Thymus (tissue), 14 donors: Measurements from ENCODE around the gene ACTN4. TPM values are rescaled to one million over a fixed set of nuclear protein-coding genes. Genes with fewer than 3 reads are reported as not detected.
A peak's percentile ranks its signal among the peaks of the same experiment; 100 is the strongest.
"Not testable (repeated sequence)": the region's sequence is repeated elsewhere in the genome, so short reads cannot be mapped to it uniquely, and the experiment has no call there.

Source experiments
- DNase-seq, 9 donors: peaks; one replicate each; pipeline ENCODE4 v3.0.0-alpha.2; 2013; ENCODE audit warnings: low spot score in 9 of 9, low read depth in 6 of 9, missing footprints in 1 of 9
- H3K27ac ChIP-seq, 2 donors: one replicate each; pipeline ENCODE4 v1.5.1; 2013; ENCODE audit warnings: control low read depth in 1 of 2, low read depth in 1 of 2, low read length in 1 of 2, mild to moderate bottlenecking in 1 of 2, moderate library complexity in 1 of 2
- H3K27me3 ChIP-seq, 2 donors: one replicate each; pipeline ENCODE4 v1.5.1; 2013; ENCODE audit warnings: low read length in 1 of 2; ENCODE audit not compliant: control insufficient read depth in 2 of 2, insufficient read depth in 1 of 2
- H3K36me3 ChIP-seq, 2 donors: one replicate each; pipeline ENCODE4 v1.5.1; 2013; ENCODE audit warnings: low read length in 1 of 2, mild to moderate bottlenecking in 1 of 2, moderate library complexity in 1 of 2; ENCODE audit not compliant: control insufficient read depth in 2 of 2, insufficient read depth in 2 of 2
- H3K4me1 ChIP-seq, 2 donors: one replicate each; pipeline ENCODE4 v1.5.1; 2013; ENCODE audit warnings: low read length in 2 of 2; ENCODE audit not compliant: control insufficient read depth in 2 of 2, insufficient read depth in 2 of 2
- H3K4me3 ChIP-seq, 2 donors: one replicate each; pipeline ENCODE4 v1.5.1; 2013; ENCODE audit warnings: low read length in 2 of 2, control low read depth in 1 of 2, mild to moderate bottlenecking in 1 of 2
- H3K9me3 ChIP-seq, 2 donors: one replicate each; pipeline ENCODE4 v1.5.1; 2013; ENCODE audit warnings: low read length in 1 of 2, mild to moderate bottlenecking in 1 of 2; ENCODE audit not compliant: control insufficient read depth in 2 of 2, insufficient read depth in 1 of 2
- WGBS: extraction: QIAGEN DNeasy Blood & Tissue Kit; methylation state at CpG from one replicate; pipeline ENCODE4 v1.1.7; 2013; 5-methylcytosine and 5-hydroxymethylcytosine counted together
- long read RNA-seq, 10 donors: transcript quantifications; one replicate each; lab custom pipeline, GENCODE V29; 2026
- polyA plus RNA-seq: library from polyadenylated mRNA; stranded (reverse); fragments of 200-250 nt; gene quantifications from one replicate; pipeline ENCODE4 v1.2.3, GENCODE V29; 2013
- total RNA-seq: library from RNA; stranded (reverse); fragments of 120-200 nt; gene quantifications from one replicate; pipeline ENCODE4 v1.2.4, GENCODE V29; 2013
- donor health status: healthy.

Gene ACTN4
- 23.8 TPM for total RNA-seq
- 124 TPM for polyA plus RNA-seq
- long read RNA-seq, donor 1 = 0 reads
- long read RNA-seq, donor 2, full-length matches to known transcripts = 21 of 43 reads
- long read RNA-seq, donor 2, partial matches to known transcripts = 22 of 43 reads
- long read RNA-seq, donor 2, other reads (novel, unspliced or antisense) = 0 of 43 reads
- long read RNA-seq, donor 3, full-length matches to known transcripts = 12 of 12 reads
- long read RNA-seq, donor 3, partial matches to known transcripts = 0 of 12 reads
- long read RNA-seq, donor 3, other reads (novel, unspliced or antisense) = 0 of 12 reads
- long read RNA-seq, donor 4, full-length matches to known transcripts = 5 of 5 reads
- long read RNA-seq, donor 4, partial matches to known transcripts = 0 of 5 reads
- long read RNA-seq, donor 4, other reads (novel, unspliced or antisense) = 0 of 5 reads
- long read RNA-seq, donor 5, full-length matches to known transcripts = 13 of 25 reads
- long read RNA-seq, donor 5, partial matches to known transcripts = 6 of 25 reads
- long read RNA-seq, donor 5, other reads (novel, unspliced or antisense) = 6 of 25 reads
- long read RNA-seq, donor 6, full-length matches to known transcripts = 9 of 63 reads
- long read RNA-seq, donor 6, partial matches to known transcripts = 54 of 63 reads
- long read RNA-seq, donor 6, other reads (novel, unspliced or antisense) = 0 of 63 reads
- long read RNA-seq, donor 7, full-length matches to known transcripts = 5 of 5 reads
- long read RNA-seq, donor 7, partial matches to known transcripts = 0 of 5 reads
- long read RNA-seq, donor 7, other reads (novel, unspliced or antisense) = 0 of 5 reads
- long read RNA-seq, donor 8, full-length matches to known transcripts = 5 of 5 reads
- long read RNA-seq, donor 8, partial matches to known transcripts = 0 of 5 reads
- long read RNA-seq, donor 8, other reads (novel, unspliced or antisense) = 0 of 5 reads
- long read RNA-seq, donor 9, full-length matches to known transcripts = 4 of 4 reads
- long read RNA-seq, donor 9, partial matches to known transcripts = 0 of 4 reads
- long read RNA-seq, donor 9, other reads (novel, unspliced or antisense) = 0 of 4 reads
- long read RNA-seq, donor 10, partial matches to known transcripts = 0 of 3 reads
- long read RNA-seq, donor 10, other reads (novel, unspliced or antisense) = 0 of 3 reads

DNA sequence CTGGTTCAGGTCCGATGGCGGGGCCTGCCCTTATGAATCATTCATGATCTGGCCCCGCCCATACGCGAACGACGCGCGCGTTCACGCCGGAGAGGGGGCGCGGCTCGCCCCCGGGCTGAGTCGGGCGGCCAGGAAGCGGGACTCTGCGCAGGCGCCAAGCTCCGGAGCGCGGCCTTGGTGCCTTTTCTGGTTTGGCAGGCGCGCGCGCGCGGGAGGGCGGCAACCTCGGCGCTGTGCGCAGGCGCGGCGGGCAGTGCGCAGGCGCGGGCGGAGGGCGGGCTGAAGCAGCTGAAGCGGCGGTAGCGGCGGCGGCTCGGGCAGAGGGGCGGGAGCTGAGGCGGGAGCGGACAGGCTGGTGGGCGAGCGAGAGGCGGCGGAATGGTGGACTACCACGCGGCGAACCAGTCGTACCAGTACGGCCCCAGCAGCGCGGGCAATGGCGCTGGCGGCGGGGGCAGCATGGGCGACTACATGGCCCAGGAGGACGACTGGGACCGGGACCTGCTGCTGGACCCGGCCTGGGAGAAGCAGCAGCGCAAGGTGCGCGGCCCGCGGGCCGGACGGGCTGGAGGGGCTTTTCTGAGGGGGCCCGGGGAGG is at the start of gene ACTN4:
TSS of gene ACTN4 (plus strand) at position 282 of the 598 bp plus-strand sequence. CDS start at position 379, 97 bp downstream.
- peaks cover 9 to 34% of the 10 kb centered on the region in 2 donors for H3K4me1 ChIP-seq
- H3K27me3 ChIP-seq = peaks cover 25 to 49% of the 10 kb centered on the region in 2 donors
- DNase-seq = peak; percentile 78 to 99 (median 97)
- no peaks in the 10 kb centered on the region for H3K36me3 ChIP-seq
- no peaks in the 10 kb centered on the region for H3K9me3 ChIP-seq
- H3K4me3 ChIP-seq = peak within 1 kb of the TSS; percentile 73 to 87
- peak within 1 kb of the TSS; percentile 47 to 66 for H3K27ac ChIP-seq
- WGBS = under 1% methylated on average over 77 of the region's 77 CpGs

DNA sequence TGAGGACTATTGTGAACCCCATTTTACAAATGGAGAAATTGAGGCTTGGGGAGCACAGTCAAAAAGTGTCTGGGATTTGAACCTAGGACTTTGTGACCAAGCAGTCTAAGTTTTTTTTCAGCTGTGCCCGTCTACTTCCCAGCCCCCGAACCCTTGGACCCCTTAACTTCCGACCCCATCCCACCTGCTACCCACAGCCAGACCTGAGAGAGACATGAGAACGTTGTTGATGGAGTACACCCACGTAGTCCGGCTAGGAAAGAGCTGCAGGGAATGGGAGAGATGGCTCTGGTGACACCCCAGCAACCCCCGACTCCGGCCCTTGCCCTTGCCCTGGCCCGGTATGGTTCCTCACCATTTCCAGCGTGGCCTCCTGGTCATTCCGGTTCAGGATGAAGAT is 47.7 kb upstream of the ACTN4 start:
- DNase-seq = no peak
- peaks cover 7 to 31% of the 10 kb centered on the region in 2 donors for H3K36me3 ChIP-seq
- H3K27ac ChIP-seq = no peak overlapping the region
- peaks cover 0 to 4% of the 10 kb centered on the region in 2 donors for H3K9me3 ChIP-seq
- H3K4me1 ChIP-seq = peaks cover 0 to 3% of the 10 kb centered on the region in 2 donors
- H3K27me3 ChIP-seq = no peaks in the 10 kb centered on the region
- no peak overlapping the region for H3K4me3 ChIP-seq
- 96% methylated on average over 11 of the region's 11 CpGs for WGBS

DNA sequence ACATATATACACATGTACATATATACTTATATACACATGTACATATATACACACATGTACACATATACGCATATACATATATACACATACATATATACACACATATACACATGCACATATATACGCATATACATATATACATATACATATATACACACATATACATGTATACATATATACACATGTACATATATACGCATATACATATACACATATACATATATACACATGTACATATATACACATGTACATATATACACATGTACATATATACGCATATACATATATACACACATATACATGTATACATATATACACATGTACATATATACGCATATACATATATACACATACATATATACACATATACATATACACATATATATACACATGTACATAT is 44.6 kb upstream of the ACTN4 start:
- not testable (repeated sequence) for H3K27ac ChIP-seq, H3K4me1 ChIP-seq, H3K9me3 ChIP-seq, H3K4me3 ChIP-seq, DNase-seq, H3K27me3 ChIP-seq
- H3K36me3 ChIP-seq = peaks cover 2 to 32% of the 10 kb centered on the region in 2 donors
- 96% methylated on average over 5 of the region's 5 CpGs for WGBS

DNA sequence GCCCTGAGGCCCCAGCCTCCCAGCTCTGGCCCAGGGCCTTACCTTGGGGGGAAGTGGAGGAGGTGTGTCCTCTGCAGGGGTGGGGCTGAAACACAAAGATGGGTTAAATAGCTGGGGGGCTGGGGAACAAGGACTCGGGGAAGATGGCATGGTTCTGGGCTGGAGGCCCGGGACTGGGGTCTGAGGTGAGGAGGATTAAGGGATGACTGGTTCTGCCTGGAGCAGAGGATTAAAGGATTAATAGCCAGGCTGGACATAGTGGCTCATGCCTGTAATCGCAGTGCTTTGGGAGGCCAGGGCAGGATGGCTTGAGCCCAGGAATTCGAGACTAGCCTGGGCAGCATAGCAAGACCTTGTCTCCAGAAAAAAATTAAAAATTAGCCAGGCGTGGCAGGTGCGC is 41.3 kb upstream of the ACTN4 start:
- DNase-seq = no peak
- Histone ChIP-seq H3K4me1 (no peaks in the 10 kb centered on the region), H3K27ac (no peak overlapping the region), H3K9me3 (no peaks in the 10 kb centered on the region), H3K36me3 (peaks cover 9 to 47% of the 10 kb centered on the region in 2 donors), H3K27me3 (no peaks in the 10 kb centered on the region), H3K4me3 (no peak overlapping the region)
- WGBS = 96% methylated on average over 6 of the region's 6 CpGs

DNA sequence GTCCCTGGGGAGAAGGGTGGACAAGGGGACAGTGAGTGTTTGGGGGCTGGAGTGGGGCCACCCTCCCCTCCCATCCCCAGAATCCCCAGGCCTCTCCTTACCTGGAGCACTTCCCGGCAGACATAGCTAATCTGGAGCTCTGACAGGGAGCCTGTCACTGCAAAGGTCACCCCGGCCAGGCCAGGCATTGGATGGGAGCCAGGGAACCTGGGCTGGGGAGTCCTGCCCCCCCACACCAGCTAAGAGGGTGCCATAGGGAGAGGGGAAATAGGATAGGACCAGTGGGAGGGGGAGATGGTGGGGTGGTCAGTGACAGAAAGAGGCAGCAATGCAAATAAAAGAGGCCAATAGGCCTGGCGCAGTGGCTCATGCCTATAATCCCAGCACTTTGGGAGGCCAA is 33.2 kb upstream of the ACTN4 start:
- peaks cover 6 to 16% of the 10 kb centered on the region in 2 donors for H3K4me1 ChIP-seq
- H3K9me3 ChIP-seq = peaks cover 0 to 6% of the 10 kb centered on the region in 2 donors
- no peak overlapping the region for H3K27ac ChIP-seq
- 95% methylated on average over 3 of the region's 3 CpGs for WGBS
- no peak overlapping the region for H3K4me3 ChIP-seq
- H3K36me3 ChIP-seq = peaks cover 9 to 36% of the 10 kb centered on the region in 2 donors
- no peaks in the 10 kb centered on the region for H3K27me3 ChIP-seq
- no peak for DNase-seq

DNA sequence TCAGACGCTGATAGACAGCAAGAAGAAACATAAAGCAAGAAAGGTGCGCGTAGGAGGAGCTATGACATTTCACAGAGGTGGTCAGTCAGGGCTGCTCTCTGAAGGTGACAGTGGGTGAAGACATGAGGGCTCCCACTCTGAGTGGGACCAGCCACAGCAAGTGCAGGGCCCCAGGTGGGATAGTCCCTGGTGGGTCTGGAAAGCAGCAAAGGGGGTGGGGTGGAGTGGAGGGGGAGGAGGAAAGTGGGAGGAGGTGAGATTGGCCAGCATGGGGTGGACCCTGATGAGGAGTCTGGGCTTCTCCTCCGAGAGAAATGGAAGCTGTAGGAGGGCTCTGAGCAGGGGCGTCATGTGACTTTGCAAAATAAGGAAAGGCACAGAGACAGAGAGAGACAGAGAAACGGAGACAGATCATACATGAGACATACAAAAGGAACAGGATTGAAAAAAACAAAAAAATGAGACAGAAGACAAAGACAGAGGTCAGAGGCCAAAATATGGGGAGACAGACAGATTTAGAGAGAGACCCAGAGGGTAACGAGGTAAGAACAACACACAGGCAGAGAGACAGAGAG is 32.4 kb upstream of the ACTN4 start:
- Histone ChIP-seq H3K27ac (no peak overlapping the region), H3K27me3 (no peaks in the 10 kb centered on the region), H3K9me3 (peaks cover 0 to 6% of the 10 kb centered on the region in 2 donors), H3K4me1 (peaks cover 14 to 24% of the 10 kb centered on the region in 2 donors), H3K36me3 (peaks cover 5 to 32% of the 10 kb centered on the region in 2 donors), H3K4me3 (no peak overlapping the region)
- DNase-seq = no peak
- 88% methylated on average over 7 of the region's 7 CpGs for WGBS

DNA sequence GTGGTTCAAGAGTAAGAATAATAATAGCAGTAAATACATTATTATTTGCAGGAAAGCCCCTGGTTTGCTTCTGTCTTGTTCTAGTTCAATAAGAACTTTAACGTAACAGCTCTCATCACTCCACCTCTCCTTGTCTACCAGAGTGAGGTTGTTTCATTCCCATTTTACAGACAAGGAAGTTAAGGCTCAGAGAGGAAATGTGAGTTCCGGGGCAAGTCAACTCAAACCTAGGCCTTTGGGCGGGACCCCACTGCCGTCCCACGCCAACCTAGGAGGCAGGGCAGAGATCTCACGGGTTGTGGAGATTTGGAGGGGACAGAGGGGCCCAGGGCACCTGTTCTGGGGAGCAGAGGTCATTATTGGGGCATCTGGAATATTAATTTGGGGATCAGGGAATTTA is 31.2 kb upstream of the ACTN4 start:
- no peak overlapping the region for H3K4me3 ChIP-seq
- 97% methylated on average over 6 of the region's 6 CpGs for WGBS
- H3K27ac ChIP-seq = no peak overlapping the region
- peaks cover 15 to 26% of the 10 kb centered on the region in 2 donors for H3K4me1 ChIP-seq
- DNase-seq = no peak
- H3K9me3 ChIP-seq = peaks cover 0 to 6% of the 10 kb centered on the region in 2 donors
- peaks cover 11 to 35% of the 10 kb centered on the region in 2 donors for H3K36me3 ChIP-seq
- no peaks in the 10 kb centered on the region for H3K27me3 ChIP-seq

DNA sequence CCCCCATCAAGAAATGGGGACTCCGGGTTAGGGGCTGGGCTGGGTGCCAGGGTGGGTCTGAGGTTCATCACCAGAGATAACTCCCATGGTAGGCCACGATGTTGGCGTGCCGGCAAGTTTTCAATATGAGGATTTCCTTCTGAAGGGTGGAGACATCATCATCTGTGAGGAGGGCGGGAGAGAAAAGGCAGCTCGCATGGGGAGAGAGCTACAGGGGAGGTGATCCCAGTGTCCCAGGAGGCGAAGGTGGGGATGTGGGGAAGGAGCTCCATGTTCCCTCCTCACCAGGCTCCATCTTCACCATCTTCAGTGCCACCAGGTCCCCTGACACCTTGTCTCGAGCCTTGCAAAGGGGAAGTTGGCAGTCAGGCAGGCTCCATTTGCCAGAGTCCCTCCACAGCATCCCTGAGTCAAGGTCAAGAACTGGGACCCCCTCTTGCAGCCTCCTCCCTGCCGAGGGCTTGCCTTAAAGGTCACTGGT is 30.1 kb upstream of the ACTN4 start:
- DNase-seq = peak in 2 of 9 donors; percentile 9
- Histone ChIP-seq H3K4me3 (peak overlapping the region; percentile 66 to 84), H3K9me3 (peaks cover 0 to 6% of the 10 kb centered on the region in 2 donors), H3K4me1 (peaks cover 15 to 26% of the 10 kb centered on the region in 2 donors), H3K27ac (peak overlapping the region; percentile 88 to 91), H3K36me3 (peaks cover 18 to 39% of the 10 kb centered on the region in 2 donors), H3K27me3 (no peaks in the 10 kb centered on the region)
- WGBS = 22% methylated on average over 9 of the region's 9 CpGs
